ENCODE measurements around the gene SND1. TPM values are rescaled to one million over a fixed set of nuclear protein-coding genes. Genes with fewer than 3 reads are reported as not detected.

The SND1 gene
- total RNA-seq, 4 donors from 2014 or later, result 55.5 to 305 (median 80.1) TPM

DNA sequence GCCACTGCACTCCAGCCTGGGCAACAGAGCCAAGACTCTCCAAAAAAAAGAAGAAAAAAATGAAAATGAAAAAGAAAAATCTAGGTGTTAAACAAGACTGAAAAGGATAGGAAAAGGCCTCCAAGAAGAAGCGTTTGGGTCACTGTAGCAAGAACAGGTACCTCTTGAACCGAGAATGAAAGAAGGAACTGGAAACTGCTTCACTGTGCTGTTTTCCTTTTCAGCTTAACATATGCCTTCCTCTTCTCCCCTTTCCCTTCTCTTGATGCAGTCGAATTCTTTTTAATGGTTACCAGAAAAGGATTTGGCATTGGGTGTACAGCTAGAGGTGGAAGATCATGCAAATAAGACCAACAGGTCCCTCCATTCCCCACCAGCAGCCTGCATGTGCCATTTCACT, 351.2 kb downstream of the SND1 start:
- DNase-seq, result no peak
- H3K27ac ChIP-seq, result no peak overlapping the region
- no peaks in the 10 kb centered on the region for H3K36me3 ChIP-seq
- no peak overlapping the region for H3K4me3 ChIP-seq
- H3K4me1 ChIP-seq, result peaks cover 0 to 16% (median 0%) of the 10 kb centered on the region in 4 donors
- H3K9me3 ChIP-seq, result no peaks in the 10 kb centered on the region
- no peaks in the 10 kb centered on the region for H3K27me3 ChIP-seq
- TF ChIP-seq, protein P1, sequence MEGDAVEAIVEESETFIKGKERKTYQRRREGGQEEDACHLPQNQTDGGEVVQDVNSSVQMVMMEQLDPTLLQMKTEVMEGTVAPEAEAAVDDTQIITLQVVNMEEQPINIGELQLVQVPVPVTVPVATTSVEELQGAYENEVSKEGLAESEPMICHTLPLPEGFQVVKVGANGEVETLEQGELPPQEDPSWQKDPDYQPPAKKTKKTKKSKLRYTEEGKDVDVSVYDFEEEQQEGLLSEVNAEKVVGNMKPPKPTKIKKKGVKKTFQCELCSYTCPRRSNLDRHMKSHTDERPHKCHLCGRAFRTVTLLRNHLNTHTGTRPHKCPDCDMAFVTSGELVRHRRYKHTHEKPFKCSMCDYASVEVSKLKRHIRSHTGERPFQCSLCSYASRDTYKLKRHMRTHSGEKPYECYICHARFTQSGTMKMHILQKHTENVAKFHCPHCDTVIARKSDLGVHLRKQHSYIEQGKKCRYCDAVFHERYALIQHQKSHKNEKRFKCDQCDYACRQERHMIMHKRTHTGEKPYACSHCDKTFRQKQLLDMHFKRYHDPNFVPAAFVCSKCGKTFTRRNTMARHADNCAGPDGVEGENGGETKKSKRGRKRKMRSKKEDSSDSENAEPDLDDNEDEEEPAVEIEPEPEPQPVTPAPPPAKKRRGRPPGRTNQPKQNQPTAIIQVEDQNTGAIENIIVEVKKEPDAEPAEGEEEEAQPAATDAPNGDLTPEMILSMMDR (IDR thresholded peaks at IDR 0.05), result no peak
- no peak for TF ChIP-seq POLR2A (IDR thresholded peaks at IDR 0.05)

DNA sequence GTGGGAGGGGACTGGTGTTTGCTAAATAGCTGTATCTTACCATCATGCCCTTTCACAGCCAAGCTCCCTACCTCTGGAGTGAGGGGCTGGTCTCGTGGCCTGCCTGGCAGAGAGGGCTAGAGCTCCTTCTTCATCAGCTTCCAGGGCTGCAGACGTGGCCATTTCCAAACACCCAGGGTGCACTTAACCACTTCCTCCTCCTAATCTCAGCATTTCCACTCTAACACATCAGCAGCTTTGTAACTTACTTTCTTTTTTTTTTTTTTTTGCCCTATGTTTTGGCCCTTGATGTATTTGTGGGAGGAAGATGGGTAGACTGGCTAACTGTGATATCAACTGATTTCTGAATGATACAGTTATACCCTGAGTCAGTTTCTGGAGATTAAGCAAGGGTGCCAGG, 351.8 kb downstream of the SND1 start:
- Histone ChIP-seq H3K9me3 (no peaks in the 10 kb centered on the region), H3K27ac (no peak overlapping the region), H3K4me3 (no peak overlapping the region), H3K27me3 (no peaks in the 10 kb centered on the region), H3K36me3 (no peaks in the 10 kb centered on the region), H3K4me1 (peaks cover 0 to 16% (median 0%) of the 10 kb centered on the region in 4 donors)
- no peak for DNase-seq
- no peak for TF ChIP-seq POLR2A (IDR thresholded peaks at IDR 0.05)
- TF ChIP-seq, protein P1 (IDR thresholded peaks at IDR 0.05), result no peak

GRCh38 chr7:128004623-128005022, 352.6 kb downstream of the SND1 start:
- DNase-seq, result no peak
- no peak overlapping the region for H3K27ac ChIP-seq
- H3K27me3 ChIP-seq, result no peaks in the 10 kb centered on the region
- TF ChIP-seq, protein P1 (IDR thresholded peaks at IDR 0.05), result no peak
- no peak for TF ChIP-seq POLR2A (IDR thresholded peaks at IDR 0.05)
- H3K4me3 ChIP-seq, result no peak overlapping the region
- no peaks in the 10 kb centered on the region for H3K9me3 ChIP-seq
- H3K36me3 ChIP-seq, result no peaks in the 10 kb centered on the region
- peaks cover 0 to 16% (median 0%) of the 10 kb centered on the region in 4 donors for H3K4me1 ChIP-seq

- H3K4me1 ChIP-seq, result peaks cover 0 to 16% (median 0%) of the 10 kb centered on the region in 4 donors
- TF ChIP-seq POLR2A (IDR thresholded peaks at IDR 0.05), result no peak
- TF ChIP-seq, protein P1 (IDR thresholded peaks at IDR 0.05), result no peak
- no peak overlapping the region for H3K4me3 ChIP-seq
- peak overlapping the region in 1 of 4 donors; percentile 23 for H3K27ac ChIP-seq
- DNase-seq, result peak in 2 of 3 donors; percentile 40 to 55
- no peaks in the 10 kb centered on the region for H3K36me3 ChIP-seq
- H3K9me3 ChIP-seq, result no peaks in the 10 kb centered on the region
- H3K27me3 ChIP-seq, result no peaks in the 10 kb centered on the region
Measured at GRCh38 chr7:128005117-128005516, 353.1 kb downstream of the SND1 start.

- H3K27ac ChIP-seq, result peak overlapping the region in 1 of 4 donors; percentile 23
- H3K36me3 ChIP-seq, result no peaks in the 10 kb centered on the region
- DNase-seq, result no peak
- H3K9me3 ChIP-seq, result no peaks in the 10 kb centered on the region
- H3K27me3 ChIP-seq, result no peaks in the 10 kb centered on the region
- H3K4me1 ChIP-seq, result peaks cover 0 to 13% (median 0%) of the 10 kb centered on the region in 4 donors
- no peak overlapping the region for H3K4me3 ChIP-seq
- TF ChIP-seq, protein P1 (IDR thresholded peaks at IDR 0.05), result no peak
- TF ChIP-seq POLR2A (IDR thresholded peaks at IDR 0.05), result no peak
Measured at GRCh38 chr7:128005759-128006159, 353.8 kb downstream of the SND1 start.
